ENCODE results near the gene IVD.
"Not testable (repeated sequence)": the region's sequence is repeated elsewhere in the genome, so short reads cannot be mapped to it uniquely, and the experiment has no call there.

The IVD gene

GRCh38 chr15:40439960-40440742 is 34.6 kb downstream of the IVD start:
- no peak for DNase-seq (ENCODE audit: low read depth)

GRCh38 chr15:40440743-40441564 is 35.4 kb downstream of the IVD start, which contains the start of gene BAHD1:
Gene BAHD1 (plus strand): TSS chr15:40440953. CDS start chr15:40458465, 17,512 bp downstream.
- DNase-seq (ENCODE audit: low read depth): peak; percentile 90

- no peak for DNase-seq (ENCODE audit: low read depth)
Measured at GRCh38 chr15:40441565-40442531, 36.3 kb downstream of the IVD start.

- DNase-seq (ENCODE audit: low read depth): no peak
Measured at GRCh38 chr15:40443255-40443654, 37.7 kb downstream of the IVD start.

GRCh38 chr15:40443846-40444245 is 38.3 kb downstream of the IVD start:
- DNase-seq (ENCODE audit: low read depth): no peak

GRCh38 chr15:40444736-40445135 is 39.1 kb downstream of the IVD start:
- DNase-seq (ENCODE audit: low read depth): no peak

GRCh38 chr15:40445421-40445922 is 39.9 kb downstream of the IVD start:
- DNase-seq (ENCODE audit: low read depth): no peak

GRCh38 chr15:40446144-40446543 is 40.5 kb downstream of the IVD start:
- no peak for DNase-seq (ENCODE audit: low read depth)

GRCh38 chr15:40448354-40448753 is 42.8 kb downstream of the IVD start:
- no peak for DNase-seq (ENCODE audit: low read depth)

GRCh38 chr15:40449275-40449674 is 43.7 kb downstream of the IVD start:
- DNase-seq (ENCODE audit: low read depth): no peak

- DNase-seq (ENCODE audit: low read depth): no peak
Measured at GRCh38 chr15:40450047-40450446, 44.5 kb downstream of the IVD start.

GRCh38 chr15:40451527-40452158 is 46.0 kb downstream of the IVD start:
- DNase-seq (ENCODE audit: low read depth): no peak

GRCh38 chr15:40452296-40453090 is 46.9 kb downstream of the IVD start:
- DNase-seq (ENCODE audit: low read depth): no peak

GRCh38 chr15:40453941-40454340 is 48.3 kb downstream of the IVD start:
- not testable (repeated sequence) for DNase-seq (ENCODE audit: low read depth)

- DNase-seq (ENCODE audit: low read depth): no peak
Measured at GRCh38 chr15:40454904-40455391, 49.4 kb downstream of the IVD start.

GRCh38 chr15:40456299-40456712 is 50.7 kb downstream of the IVD start:
- DNase-seq (ENCODE audit: low read depth): no peak

GRCh38 chr15:40456738-40457137 is 51.1 kb downstream of the IVD start:
- DNase-seq (ENCODE audit: low read depth): no peak

GRCh38 chr15:40458495-40459371 is 53.1 kb downstream of the IVD start:
- DNase-seq (ENCODE audit: low read depth): no peak

- no peak for DNase-seq (ENCODE audit: low read depth)
Measured at GRCh38 chr15:40459391-40460015, 53.9 kb downstream of the IVD start.

All from activated T-helper 1 cell treated with Interleukin-2 at 50 U/mL for 16 hours (primary cell).